Astrocyte of the hippocampus (primary cell): Measurements from ENCODE around the gene NCOA1.
"Not testable (repeated sequence)": the region's sequence is repeated elsewhere in the genome, so short reads cannot be mapped to it uniquely, and the experiment has no call there.

Experiments
- DNase-seq: peaks from one replicate; pipeline ENCODE4 v3.0.0; 2011; ENCODE audit warnings: low read depth, low spot score

NCOA1 gene

GRCh38 chr2:24576146-24576545, 85.1 kb downstream of the NCOA1 start:
- no peak for DNase-seq

- no peak for DNase-seq
These were observed 85.6 kb downstream of the NCOA1 start for GRCh38 chr2:24576617-24577016.

- DNase-seq, result no peak
These were observed 86.4 kb downstream of the NCOA1 start for GRCh38 chr2:24577481-24577880.

DNA sequence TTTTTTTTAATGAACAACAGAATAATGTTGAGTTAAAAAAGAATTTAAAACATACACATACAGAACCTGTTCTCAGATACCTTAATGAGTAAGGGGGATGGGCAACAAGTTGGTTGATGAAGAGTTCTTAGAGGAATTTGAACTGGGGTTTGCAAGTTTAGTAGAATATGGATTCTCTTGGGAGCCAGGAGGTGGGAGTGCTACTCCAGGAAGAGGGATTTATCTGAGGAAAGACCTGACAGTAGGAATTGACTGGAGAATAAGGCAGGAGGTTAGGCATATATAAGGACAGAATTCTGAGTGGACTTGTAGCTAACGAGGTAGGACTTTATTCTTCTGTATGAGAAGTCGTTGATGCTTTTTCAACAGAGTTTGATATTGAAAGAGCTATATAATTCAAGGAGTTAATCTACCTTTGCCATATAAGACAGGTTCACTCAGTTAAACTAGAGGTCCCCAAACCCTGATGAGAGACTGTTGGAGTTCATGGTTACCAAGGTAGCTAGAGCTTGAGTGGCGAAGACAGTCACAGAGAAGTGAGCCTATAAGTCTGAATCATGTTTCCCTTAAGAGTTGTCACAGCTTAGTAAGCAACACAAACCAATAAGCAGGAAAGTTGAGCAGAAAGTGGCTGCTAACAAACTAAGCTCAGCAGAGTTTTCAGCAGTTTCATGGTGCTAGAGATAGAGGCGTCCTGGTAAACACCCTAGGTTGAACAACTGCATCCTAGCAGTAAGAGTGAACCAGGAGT, 88.2 kb downstream of the NCOA1 start:
- no peak for DNase-seq

- DNase-seq, result no peak
These were observed 89.5 kb downstream of the NCOA1 start for GRCh38 chr2:24580561-24580960.

DNA sequence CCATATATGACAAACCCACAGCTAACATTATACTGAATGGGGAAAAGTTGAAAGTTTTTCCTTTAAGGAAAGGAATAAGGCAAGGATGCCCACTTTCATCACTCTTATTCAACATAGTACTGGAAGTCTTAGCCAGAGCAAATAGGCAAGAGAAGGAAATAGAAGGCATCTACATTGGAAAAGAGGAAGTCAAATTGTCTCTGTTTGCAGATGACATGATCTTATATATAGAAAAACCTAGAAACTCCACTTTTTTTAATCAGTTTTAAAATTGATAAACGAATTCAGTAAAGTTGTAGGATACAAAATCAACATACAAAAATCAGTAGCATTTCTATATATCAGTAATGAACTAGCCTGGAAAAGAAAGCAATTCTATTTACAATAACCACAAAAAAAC, 90.9 kb downstream of the NCOA1 start:
- DNase-seq, result not testable (repeated sequence)

- no peak for DNase-seq
These were observed 95.9 kb downstream of the NCOA1 start for GRCh38 chr2:24586955-24587354.

DNA sequence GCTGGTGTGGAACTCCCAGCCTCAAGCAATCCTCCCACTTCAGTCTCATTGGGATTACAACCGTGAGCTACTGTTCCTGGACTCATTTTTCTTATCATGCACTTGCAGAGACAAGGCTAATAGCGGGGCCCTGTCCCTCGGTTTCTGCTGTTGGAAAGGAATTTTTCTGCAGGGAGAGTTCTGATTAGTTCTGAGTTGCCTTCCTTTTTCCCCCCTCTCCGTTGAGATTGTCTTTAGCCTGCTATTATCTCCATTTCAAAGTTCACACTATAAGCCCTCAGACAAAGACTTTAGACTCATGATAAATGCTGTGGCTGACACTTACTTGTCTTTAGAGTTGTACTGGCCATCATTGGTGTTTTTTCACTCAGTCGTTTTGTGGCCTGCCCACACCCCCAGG, 97.2 kb downstream of the NCOA1 start:
- no peak for DNase-seq

DNA sequence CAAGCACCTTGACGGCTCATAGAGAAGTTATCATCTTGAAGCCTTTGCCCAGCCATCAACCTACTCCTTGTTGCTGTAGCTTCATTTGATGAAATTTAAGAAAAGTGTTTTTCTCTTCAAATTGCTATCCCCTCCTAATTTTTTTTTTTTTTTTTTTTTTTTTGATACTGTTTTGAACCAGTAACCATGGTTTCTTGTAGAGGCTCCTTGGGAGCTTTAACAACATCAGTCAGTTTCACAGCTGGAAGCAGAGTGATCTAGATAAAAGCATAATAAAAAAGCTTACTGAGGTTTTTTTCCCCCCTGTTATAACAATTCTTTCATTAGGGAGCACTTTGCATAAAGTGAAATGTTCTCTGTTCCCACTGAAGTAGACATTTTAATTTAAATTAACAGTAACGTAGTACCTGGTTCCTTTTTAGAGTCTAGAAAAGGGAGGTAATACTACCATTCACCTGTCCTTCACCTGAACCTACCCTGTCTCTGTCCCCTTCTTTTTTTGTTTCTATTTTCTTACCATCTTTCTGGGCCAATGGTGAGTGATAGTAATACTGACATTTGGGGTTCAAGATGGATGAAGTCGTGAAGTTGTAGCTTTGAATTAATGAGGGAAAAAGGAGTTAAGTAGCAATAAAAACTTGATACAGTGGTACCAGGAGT, 101.5 kb downstream of the NCOA1 start:
- no peak for DNase-seq

- DNase-seq, result no peak
These were observed 103.2 kb downstream of the NCOA1 start for GRCh38 chr2:24594283-24594682.

- DNase-seq, result no peak
These were observed 106.3 kb downstream of the NCOA1 start for GRCh38 chr2:24597181-24597870.

DNA sequence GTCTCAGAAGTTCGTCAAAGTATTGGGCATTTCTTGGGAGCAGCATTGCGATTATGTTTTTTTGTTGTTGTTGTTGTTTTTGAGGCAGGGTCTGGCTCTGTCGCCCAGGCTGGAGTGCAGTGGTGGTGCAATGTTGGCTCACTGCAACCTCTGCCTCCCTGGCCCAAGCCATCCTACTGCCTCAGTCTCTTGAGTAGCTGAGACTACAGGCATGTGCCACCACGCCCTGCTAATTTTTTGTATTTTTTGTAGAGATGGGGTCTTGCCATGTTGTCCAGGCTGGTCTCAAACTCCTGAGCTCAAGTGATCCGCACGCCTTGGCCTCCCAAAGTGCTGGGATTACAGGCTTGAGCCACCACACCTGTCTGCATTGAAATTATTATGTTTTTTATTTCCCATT, 109.1 kb downstream of the NCOA1 start:
- not testable (repeated sequence) for DNase-seq

DNA sequence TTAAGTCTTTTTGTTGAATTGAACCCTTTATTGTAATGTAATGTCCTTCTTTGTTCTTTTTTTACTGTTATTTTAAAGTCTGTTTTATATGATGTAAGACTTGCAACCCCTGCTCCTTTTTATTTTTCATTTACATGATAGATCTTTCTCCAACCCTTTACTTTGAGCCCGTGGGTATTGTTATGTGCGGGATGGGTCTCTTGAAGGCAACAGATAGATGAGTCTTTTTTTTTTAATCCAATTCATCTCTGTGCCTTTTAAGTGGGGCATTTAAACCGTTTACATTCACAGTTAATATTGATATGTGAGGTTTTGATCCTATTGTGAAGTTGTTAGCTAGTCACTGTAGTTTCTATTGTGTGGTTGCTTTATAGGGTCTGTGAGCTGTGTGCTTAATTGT, 120.6 kb downstream of the NCOA1 start:
- DNase-seq, result no peak

DNA sequence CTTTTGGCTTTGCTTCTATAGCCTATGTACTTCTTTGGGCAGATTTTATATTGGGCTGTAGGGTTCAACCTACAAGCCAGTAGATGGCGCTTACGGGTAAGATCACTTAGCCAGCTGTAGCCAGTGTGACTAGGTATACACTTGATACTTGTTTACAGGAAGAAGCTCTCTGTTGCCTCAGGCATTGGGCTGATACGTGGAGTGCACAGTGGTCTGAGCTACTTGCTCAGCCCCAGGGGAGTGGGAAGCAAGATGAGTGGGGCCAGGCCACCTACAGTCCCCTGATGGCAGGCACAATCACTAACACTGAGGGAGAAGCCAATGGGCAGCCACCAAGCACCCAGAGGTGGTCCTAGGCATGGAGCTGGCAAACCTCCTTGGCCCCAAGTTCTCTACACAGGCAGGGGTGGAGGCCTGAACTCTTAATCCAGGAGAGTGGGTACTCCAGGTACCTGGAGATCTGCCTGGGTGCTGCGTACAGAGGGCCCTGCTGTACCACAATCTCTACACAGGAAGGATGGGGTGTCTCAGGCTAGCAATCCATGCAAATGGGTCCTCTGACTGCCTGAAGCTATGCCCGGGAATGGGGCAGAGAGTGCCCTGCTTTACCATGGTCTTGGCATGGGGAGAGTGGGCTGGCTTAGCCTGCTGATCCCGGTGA, 122.2 kb downstream of the NCOA1 start:
- peak; percentile 7 for DNase-seq

GRCh38 chr2:24616616-24617015, 125.6 kb downstream of the NCOA1 start:
- no peak for DNase-seq

- DNase-seq, result no peak
These were observed 126.4 kb downstream of the NCOA1 start for GRCh38 chr2:24617424-24617823.

GRCh38 chr2:24618144-24618543, 127.1 kb downstream of the NCOA1 start:
- DNase-seq, result no peak

- DNase-seq, result no peak
These were observed 127.6 kb downstream of the NCOA1 start for GRCh38 chr2:24618680-24619079.

DNA sequence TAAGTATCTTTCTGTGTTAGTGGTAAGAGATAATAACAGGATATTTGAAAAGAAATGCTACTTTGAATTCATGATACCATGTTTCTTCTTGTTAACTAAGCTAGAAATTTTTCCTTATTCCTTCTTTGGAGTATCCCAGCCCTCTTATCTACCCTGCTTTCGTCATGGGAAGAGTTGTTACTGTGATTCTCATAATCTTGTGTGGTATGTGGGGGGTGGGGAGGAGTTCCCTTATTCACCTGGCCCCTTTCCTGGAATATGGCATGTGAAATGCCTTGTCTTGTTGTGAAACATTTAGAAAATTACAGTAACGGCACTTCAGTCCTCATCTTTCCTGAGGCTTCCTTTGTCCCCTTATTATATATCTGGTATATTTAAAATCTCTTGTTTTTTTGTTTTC, 129.9 kb downstream of the NCOA1 start:
- DNase-seq, result peak; percentile 42

GRCh38 chr2:24621779-24622538, 130.9 kb downstream of the NCOA1 start:
- DNase-seq, result no peak

DNA sequence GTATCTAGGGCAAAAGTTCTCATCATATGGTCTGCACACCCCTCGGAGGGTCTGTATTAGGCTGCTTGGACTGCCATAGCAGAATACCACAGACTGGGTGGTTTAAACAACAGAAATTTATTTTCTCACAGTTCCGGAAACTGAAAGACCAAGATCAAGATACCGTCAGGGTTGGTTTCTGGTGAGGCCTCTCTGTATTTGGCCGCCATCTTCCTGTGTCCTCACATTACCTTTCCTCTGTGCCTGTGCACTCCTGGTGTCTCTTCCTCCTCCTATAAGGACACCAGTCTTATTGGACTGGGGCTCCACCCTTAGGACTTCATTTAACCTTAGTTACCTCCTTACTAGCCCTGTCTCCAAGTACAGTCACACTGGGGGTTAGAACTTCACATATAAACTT, 132.5 kb downstream of the NCOA1 start:
- DNase-seq, result no peak

DNA sequence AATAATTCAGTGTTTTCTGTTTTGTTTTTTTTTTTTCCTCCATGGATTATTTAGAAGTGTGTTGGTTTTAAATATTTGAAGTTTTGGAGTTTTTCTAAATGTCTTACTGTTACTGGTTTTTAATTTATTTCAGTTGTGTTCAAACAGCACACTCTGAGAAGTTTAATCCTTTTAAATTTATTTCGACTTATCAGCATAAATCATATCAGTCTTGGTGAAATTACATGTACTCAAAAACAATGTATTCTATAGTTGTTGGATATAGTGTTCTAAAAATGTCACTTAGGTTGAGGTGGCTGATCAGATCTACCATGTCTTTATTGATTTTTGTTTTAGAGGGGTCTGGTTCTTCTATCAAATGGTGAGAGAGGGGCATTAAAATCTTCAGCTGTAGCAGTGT, 134.7 kb downstream of the NCOA1 start:
- no peak for DNase-seq
